PFSK-1 (cell line): ENCODE measurements around the gene CYP2F1.

Source experiments
- FOXP2 ChIP-seq: optimal IDR thresholded peaks from 2 replicates; pipeline ENCODE3; 2011; ENCODE audit warnings: borderline replicate concordance, control low read depth, inconsistent platforms; ENCODE audit not compliant: insufficient read depth; ENCODE audit errors: extremely low read length, extremely low read depth
- POLR2AphosphoS5 ChIP-seq: IDR thresholded peaks from 2 replicates; pipeline ENCODE4 v1.6.1; 2012; ENCODE audit warnings: low read depth, mild to moderate bottlenecking, control low read depth, low read length, moderate library complexity
- REST ChIP-seq, 2 experiments: IDR thresholded peaks; 2 replicates each; pipeline versions ENCODE4 v1.6.1 to v1.8.0; 2011 to 2012; ENCODE audit warnings: low read depth in 2 of 2, low read length in 2 of 2, control low read depth in 1 of 2, inconsistent platforms in 1 of 2, mild to moderate bottlenecking in 1 of 2, moderate library complexity in 1 of 2; ENCODE audit not compliant: insufficient read depth in 1 of 2
- SIN3A ChIP-seq: IDR thresholded peaks from 2 replicates; pipeline ENCODE4 v1.6.1; 2012; ENCODE audit warnings: mild to moderate bottlenecking, low read length, moderate library complexity, borderline replicate concordance; ENCODE audit not compliant: insufficient read depth
- TAF1 ChIP-seq: IDR thresholded peaks from 2 replicates; pipeline ENCODE4 v1.6.1; 2012; ENCODE audit warnings: low read length, control low read depth, borderline replicate concordance; ENCODE audit not compliant: insufficient read depth

DNA sequence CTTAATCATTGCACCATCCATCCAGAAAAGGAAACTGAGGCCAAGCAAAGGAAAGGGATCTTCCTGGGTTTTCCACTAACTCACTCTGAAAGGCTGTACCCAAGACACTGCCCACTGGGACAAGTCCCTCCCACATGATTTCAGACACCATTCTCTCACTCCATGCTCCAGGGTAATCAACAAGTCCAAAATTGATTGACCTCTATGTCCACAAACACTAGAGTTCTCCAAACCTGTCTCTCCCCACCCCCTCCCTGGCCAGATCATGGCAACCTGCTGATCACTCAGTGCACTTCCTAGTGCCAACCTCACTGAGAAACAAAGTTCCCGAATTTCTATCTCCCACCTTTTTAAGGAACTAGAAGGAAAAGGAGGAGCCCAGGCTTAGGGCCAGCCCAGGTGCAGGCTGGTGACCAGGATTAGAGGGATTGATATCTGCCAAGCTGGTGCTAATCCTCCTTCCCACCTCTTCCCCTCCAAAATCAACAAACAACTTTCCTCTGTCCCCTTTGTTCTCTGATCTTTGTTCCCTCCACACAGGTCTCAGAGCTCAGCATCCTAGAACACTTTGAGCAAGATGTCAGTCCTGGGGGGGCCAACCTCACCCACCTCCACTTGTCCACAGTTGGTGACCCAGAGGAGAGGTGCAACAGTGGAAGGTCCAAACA, 28.4 kb upstream of the CYP2F1 start:
- TF ChIP-seq TAF1 (no peak), POLR2AphosphoS5 (no peak), SIN3A (no peak), REST (IDR thresholded peaks at IDR 0.05; ENCODE audit: insufficient read depth in 1 of 2, low read depth in 2 of 2, low read length in 2 of 2) (no peak), FOXP2 (no peak)
